GM23248 (cell line): ENCODE results near the gene ADARB1. TPM values are rescaled to one million over a fixed set of nuclear protein-coding genes. Genes with fewer than 3 reads are reported as not detected.

Experiments used
- DNase-seq: peaks from one replicate; pipeline ENCODE4 v3.0.0-alpha.2; 2015
- H2AFZ ChIP-seq: fragments of 200-600 bp; sonication (generic); 2 replicates; pipeline ENCODE4 v1.6.1; 2016; ENCODE audit warnings: antibody characterized with exemption
- H3F3A ChIP-seq: fragments of 200-600 bp; sonication (generic); 2 replicates; pipeline ENCODE4 v1.6.1; 2016; ENCODE audit warnings: mild to moderate bottlenecking, antibody characterized with exemption, mixed run types; ENCODE audit not compliant: insufficient read depth
- H3K27ac ChIP-seq: fragments of 200-600 bp; sonication (generic); 2 replicates; pipeline ENCODE4 v1.5.1; 2016; ENCODE audit warnings: mild to moderate bottlenecking
- H3K27me3 ChIP-seq: fragments of 200-600 bp; sonication (generic); replicated peaks from 2 replicates; pipeline ENCODE4 v1.6.1; 2016; ENCODE audit warnings: mild to moderate bottlenecking; ENCODE audit not compliant: insufficient read depth
- H3K36me3 ChIP-seq: fragments of 200-600 bp; sonication (generic); 2 replicates; pipeline ENCODE4 v1.6.1; 2016; ENCODE audit warnings: low read depth, mild to moderate bottlenecking
- H3K4me1 ChIP-seq: fragments of 200-600 bp; sonication (generic); 2 replicates; pipeline ENCODE4 v1.6.1; 2016; ENCODE audit warnings: mild to moderate bottlenecking; ENCODE audit not compliant: insufficient read depth
- H3K4me2 ChIP-seq: fragments of 200-600 bp; sonication (generic); one replicate; pipeline ENCODE4 v1.6.1; 2016; ENCODE audit warnings: mild to moderate bottlenecking; ENCODE audit not compliant: unreplicated experiment
- H3K4me3 ChIP-seq: fragments of 200-600 bp; sonication (generic); 2 replicates; pipeline ENCODE4 v1.5.1; 2016; ENCODE audit warnings: mild to moderate bottlenecking
- H3K79me2 ChIP-seq: fragments of 200-600 bp; sonication (generic); 2 replicates; pipeline ENCODE4 v1.6.1; 2016; ENCODE audit warnings: mild to moderate bottlenecking; ENCODE audit not compliant: insufficient read depth
- H3K9ac ChIP-seq: fragments of 200-600 bp; sonication (generic); 2 replicates; pipeline ENCODE4 v1.6.1; 2016; ENCODE audit warnings: mild to moderate bottlenecking
- H3K9me2 ChIP-seq: fragments of 200-600 bp; sonication (generic); 2 replicates; pipeline ENCODE4 v1.6.1; 2016; ENCODE audit warnings: mixed run types, mild to moderate bottlenecking, moderate library complexity; ENCODE audit not compliant: insufficient read depth
- H3K9me3 ChIP-seq: fragments of 200-600 bp; sonication (generic); one replicate; pipeline ENCODE4 v1.6.1; 2017; ENCODE audit warnings: low read depth
- H4K20me1 ChIP-seq: fragments of 200-600 bp; sonication (generic); 2 replicates; pipeline ENCODE4 v1.6.0; 2016; ENCODE audit not compliant: insufficient read depth
- EZH2 ChIP-seq: fragments of 200-600 bp; sonication (generic); IDR thresholded peaks from 2 replicates; pipeline ENCODE4 v1.6.1; 2018; ENCODE audit warnings: antibody characterized with exemption, mild to moderate bottlenecking; ENCODE audit not compliant: insufficient read depth, poor library complexity, severe bottlenecking
- EZH2phosphoT487 ChIP-seq: fragments of 200-600 bp; sonication (generic); IDR thresholded peaks from 2 replicates; pipeline ENCODE4 v1.6.1; 2018; ENCODE audit warnings: antibody characterized with exemption, moderate library complexity, mild to moderate bottlenecking, low read depth; ENCODE audit not compliant: insufficient read depth
- WGBS, 2 experiments: methylation state at CpG; one replicate each; pipeline ENCODE4 v1.1.6; 2015 to 2017; ENCODE audit warnings: low lambda C conversion rate in 2 of 2, low coverage in 1 of 2; ENCODE audit errors: missing lambda C conversion rate in 2 of 2; 5-methylcytosine and 5-hydroxymethylcytosine counted together
- in situ Hi-C: fragments of 300-500 bp; cut with MboI; formaldehyde crosslinking; loops from 2 replicates; pipeline ENCODE4 v1.15.0; 2020
- polyA plus RNA-seq: library from polyadenylated mRNA; unstranded; fragments of >200 nt; fragmentation: Nextera tagmentation; extraction: Ambion mirVana; gene quantifications from 2 replicates; pipeline ENCODE4 v1.2.1, GENCODE V29; 2016
- total RNA-seq: library from RNA; depleted of rRNA; stranded (reverse); fragments of >200 nt; shearing (Covaris generic); gene quantifications from 2 replicates; pipeline ENCODE4 v1.2.3, GENCODE V29; 2014

ADARB1 gene
- total and polyA plus RNA-seq, 2 experiments from 2014 or later: 16.3 to 17.4 TPM

GRCh38 chr21:45081636-45082035 is 7.3 kb downstream of the ADARB1 start:
- no peaks in the 10 kb centered on the region for H3K36me3 ChIP-seq
- H3K9me2 ChIP-seq: no peaks in the 10 kb centered on the region
- H3K79me2 ChIP-seq: peaks cover 95% of the 10 kb centered on the region
- H3K4me3 ChIP-seq: no peak overlapping the region
- H4K20me1 ChIP-seq: no peaks in the 10 kb centered on the region
- H3K9ac ChIP-seq: 0 out of 2 replicates have a peak overlapping the region, but pooled peaks have one; percentile 1
- no peaks in the 10 kb centered on the region for H3K27me3 ChIP-seq
- no peak overlapping the region for H2AFZ ChIP-seq
- peak overlapping the region; percentile 26; the same call in 1 of the 2 replicates for H3K27ac ChIP-seq
- no peak for TF ChIP-seq EZH2
- no peak for TF ChIP-seq EZH2phosphoT487
- in situ Hi-C loops: no loop called here
- no peak overlapping the region for H3K4me2 ChIP-seq
- H3K9me3 ChIP-seq: no peaks in the 10 kb centered on the region
- WGBS, 2 experiments: 99 to 100% methylated on average over 4 of the region's 4 CpGs
- H3F3A ChIP-seq: peaks cover 40% of the 10 kb centered on the region
- H3K4me1 ChIP-seq: peaks cover 29% of the 10 kb centered on the region
- no peak for DNase-seq

GRCh38 chr21:45082736-45083135 is 8.4 kb downstream of the ADARB1 start:
- Histone ChIP-seq H3K9ac (no peak overlapping the region), H2AFZ (no peak overlapping the region), H3K4me1 (peaks cover 26% of the 10 kb centered on the region), H3K79me2 (peaks cover 95% of the 10 kb centered on the region), H3K9me2 (no peaks in the 10 kb centered on the region), H3K27ac (no peak overlapping the region), H3K9me3 (no peaks in the 10 kb centered on the region), H3K27me3 (no peaks in the 10 kb centered on the region), H3K4me3 (no peak overlapping the region), H3F3A (peaks cover 34% of the 10 kb centered on the region), H4K20me1 (no peaks in the 10 kb centered on the region), H3K36me3 (no peaks in the 10 kb centered on the region), H3K4me2 (no peak overlapping the region)
- WGBS, 2 experiments: 84 to 85% methylated on average over 4 of the region's 4 CpGs
- TF ChIP-seq EZH2 (no peak), EZH2phosphoT487 (no peak)
- no peak for DNase-seq
- in situ Hi-C loops: no loop called here

GRCh38 chr21:45084121-45084520 is 9.7 kb downstream of the ADARB1 start:
- no peak overlapping the region for H2AFZ ChIP-seq
- peaks cover 20% of the 10 kb centered on the region for H3K4me1 ChIP-seq
- TF ChIP-seq EZH2phosphoT487 (no peak), EZH2 (no peak)
- H4K20me1 ChIP-seq: no peaks in the 10 kb centered on the region
- no peaks in the 10 kb centered on the region for H3K27me3 ChIP-seq
- H3K4me2 ChIP-seq: no peak overlapping the region
- in situ Hi-C loops: no loop called here
- H3K27ac ChIP-seq: no peak overlapping the region
- DNase-seq: no peak
- no peak overlapping the region for H3K4me3 ChIP-seq
- H3F3A ChIP-seq: peaks cover 30% of the 10 kb centered on the region
- H3K79me2 ChIP-seq: peaks cover 97% of the 10 kb centered on the region
- no peaks in the 10 kb centered on the region for H3K9me2 ChIP-seq
- no peaks in the 10 kb centered on the region for H3K36me3 ChIP-seq
- H3K9ac ChIP-seq: no peak overlapping the region
- 94 to 98% methylated on average over 7 of the region's 7 CpGs for whole genome bisulfite sequencing, 2 experiments
- H3K9me3 ChIP-seq: no peaks in the 10 kb centered on the region

DNA sequence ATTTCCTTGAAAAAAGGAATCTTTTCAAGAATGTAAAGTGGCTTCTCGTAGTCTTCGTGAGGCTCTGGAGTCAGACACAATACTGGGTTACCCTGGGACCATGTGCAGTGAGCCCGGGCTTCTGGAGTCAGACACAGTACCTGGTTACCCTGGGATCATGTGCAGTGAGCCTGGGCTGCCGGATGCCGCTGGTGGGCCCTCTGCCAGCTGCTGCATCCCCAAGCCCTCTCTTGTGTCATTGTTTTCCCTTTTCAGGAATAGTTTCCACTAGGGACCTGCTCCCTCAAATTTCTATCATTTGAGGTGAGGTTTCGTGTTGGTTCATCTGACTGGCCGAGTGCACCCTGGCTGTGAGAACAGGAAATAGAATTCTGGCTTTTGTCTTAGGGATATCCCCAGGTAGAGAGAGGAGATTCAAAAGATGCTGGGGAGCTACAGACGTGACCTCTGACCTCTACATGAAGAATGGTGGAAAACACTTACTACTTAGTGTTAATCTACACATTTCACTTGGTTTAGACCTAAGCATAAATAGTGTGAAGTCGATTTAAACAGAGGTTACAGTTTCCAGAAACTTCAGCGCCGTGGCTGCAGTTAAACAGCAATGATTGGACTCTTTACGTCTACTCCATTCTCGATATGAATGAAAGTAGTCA is 10.6 kb downstream of the ADARB1 start:
- WGBS, 2 experiments: 95 to 96% methylated on average over 13 of the region's 13 CpGs
- Histone ChIP-seq H3K9me2 (no peaks in the 10 kb centered on the region), H3F3A (peaks cover 21% of the 10 kb centered on the region; the same call in 1 of the 2 replicates), H4K20me1 (no peaks in the 10 kb centered on the region), H3K79me2 (peaks cover 97% of the 10 kb centered on the region), H3K9me3 (no peaks in the 10 kb centered on the region), H3K4me2 (no peak overlapping the region), H3K4me1 (peaks cover 12% of the 10 kb centered on the region), H3K4me3 (no peak overlapping the region), H3K27me3 (no peaks in the 10 kb centered on the region), H2AFZ (no peak overlapping the region), H3K9ac (no peak overlapping the region), H3K27ac (no peak overlapping the region), H3K36me3 (no peaks in the 10 kb centered on the region)
- TF ChIP-seq EZH2phosphoT487: no peak
- no peak for TF ChIP-seq EZH2
- in situ Hi-C loops: no loop called here
- no peak for DNase-seq
